PFSK-1 (cell line): ENCODE data around the gene ERBB4.

ENCODE experiments used
- POLR2AphosphoS5 ChIP-seq: IDR thresholded peaks from 2 replicates; pipeline ENCODE4 v1.6.1; 2012; ENCODE audit warnings: low read depth, mild to moderate bottlenecking, control low read depth, low read length, moderate library complexity
- REST ChIP-seq, 2 experiments: IDR thresholded peaks; 2 replicates each; pipeline versions ENCODE4 v1.6.1 to v1.8.0; 2011 to 2012; ENCODE audit warnings: low read depth in 2 of 2, low read length in 2 of 2, control low read depth in 1 of 2, inconsistent platforms in 1 of 2, mild to moderate bottlenecking in 1 of 2, moderate library complexity in 1 of 2; ENCODE audit not compliant: insufficient read depth in 1 of 2
- TAF1 ChIP-seq: IDR thresholded peaks from 2 replicates; pipeline ENCODE4 v1.6.1; 2012; ENCODE audit warnings: low read length, control low read depth, borderline replicate concordance; ENCODE audit not compliant: insufficient read depth

- no peak for TF ChIP-seq REST (IDR thresholded peaks at IDR 0.05; ENCODE audit: insufficient read depth in 1 of 2, low read depth in 2 of 2, low read length in 2 of 2)
- TF ChIP-seq TAF1 = no peak
- TF ChIP-seq POLR2AphosphoS5 = no peak
Observed at GRCh38 chr2:211631503-211631902, 907.1 kb downstream of the ERBB4 start.
